ENCODE measurements around the gene PCBP2. TPM values are rescaled to one million over a fixed set of nuclear protein-coding genes. Genes with fewer than 3 reads are reported as not detected.

Gene PCBP2
- total RNA-seq, 1 experiment from 2014 or later, result 981 TPM

DNA sequence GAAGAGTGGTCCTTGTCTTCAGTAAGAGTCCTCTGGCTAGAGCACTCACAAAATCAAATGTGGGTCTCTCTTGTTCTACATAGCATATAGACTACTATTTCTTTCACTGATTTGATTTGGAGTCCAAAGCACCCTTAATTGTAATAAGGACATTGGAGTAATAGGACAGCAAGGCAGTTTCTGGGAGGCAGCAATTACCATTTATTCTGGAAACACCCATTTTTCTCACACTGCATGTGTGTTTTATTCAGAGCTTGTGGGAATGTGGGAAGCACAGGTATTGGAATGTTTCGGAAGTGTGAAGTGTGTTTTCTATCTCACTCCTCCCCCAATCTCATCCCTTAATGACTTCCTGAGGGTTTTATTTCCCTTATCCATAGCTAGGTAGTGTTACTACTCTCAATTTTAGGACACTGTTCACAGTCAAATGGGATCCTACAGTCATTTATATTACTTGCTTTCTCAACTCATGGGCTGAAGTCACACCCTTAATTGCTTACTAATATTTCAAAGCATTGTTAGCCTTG is 20.2 kb downstream of the PCBP2 start:
- no peaks in the 10 kb centered on the region for H3K9me3 Mint-ChIP-seq
- H3K4me3 Mint-ChIP-seq, result no peak overlapping the region
- ATAC-seq (no peak), DNase-seq (ENCODE audit: low spot score) (no peak)
- peaks cover 94% of the 10 kb centered on the region for H3K36me3 Mint-ChIP-seq
- H3K27me3 Mint-ChIP-seq (ENCODE audit: low read depth), result no peaks in the 10 kb centered on the region
- H3K4me1 Mint-ChIP-seq, result peaks cover 37% of the 10 kb centered on the region
- ChIA-PET CTCF (interaction anchor here (0.9 kb wide), 1 partner anchor 9 kb away, joined by 3 read pairs; no protein-coding TSS in a partner anchor), POLR2A (interaction anchor here (0.6 kb wide), 2 partner anchors 15 to 16 kb away, joined by 3 read pairs; no protein-coding TSS in a partner anchor)
- no peak for TF ChIP-seq SP1 (CRISPR knock-in tag; conservative IDR thresholded peaks at IDR 0.05)
- no peak for TF ChIP-seq GTF2I (CRISPR knock-in tag; conservative IDR thresholded peaks at IDR 0.05)
- TF ChIP-seq, protein P1, sequence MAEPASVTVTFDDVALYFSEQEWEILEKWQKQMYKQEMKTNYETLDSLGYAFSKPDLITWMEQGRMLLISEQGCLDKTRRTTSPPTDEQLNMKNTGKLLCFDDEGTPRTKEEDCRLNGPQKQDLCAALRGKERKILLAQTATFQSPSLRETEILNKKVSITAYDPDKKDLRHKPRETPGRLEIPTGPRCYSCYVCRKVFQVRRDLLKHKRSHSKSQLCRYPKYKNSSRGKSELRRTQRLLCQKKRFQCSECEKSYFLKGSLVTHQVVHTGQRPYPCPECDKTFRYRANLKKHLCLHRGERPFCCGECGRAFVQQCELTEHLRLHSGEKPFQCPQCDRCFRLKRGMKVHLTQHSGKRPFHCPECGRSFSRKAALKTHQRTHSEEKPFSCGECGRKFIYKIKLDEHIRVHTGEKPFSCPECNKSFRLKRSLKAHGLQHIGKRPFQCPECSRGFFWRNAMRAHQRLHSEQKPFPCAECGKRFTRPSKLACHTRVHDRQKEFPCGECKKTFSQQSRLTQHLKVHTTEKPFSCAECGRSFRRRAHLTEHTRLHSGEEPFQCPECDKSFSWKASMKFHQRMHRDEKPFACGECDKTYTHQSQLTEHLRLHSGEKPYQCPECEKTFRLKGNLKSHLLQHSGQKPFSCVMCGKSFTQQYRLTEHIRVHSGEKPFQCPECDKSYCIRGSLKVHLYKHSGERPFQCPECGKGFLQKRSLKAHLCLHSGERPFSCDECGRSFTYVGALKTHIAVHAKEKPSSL (CRISPR knock-in tag; conservative IDR thresholded peaks at IDR 0.05), result 0 out of 2 replicates have a peak, but pooled peaks have one; percentile 41
- TF ChIP-seq AR (CRISPR knock-in tag; IDR thresholded peaks at IDR 0.05), result no peak
- no peak for TF ChIP-seq NFYB (CRISPR knock-in tag; conservative IDR thresholded peaks at IDR 0.05; ENCODE audit: low read depth)
- TF ChIP-seq RELA (CRISPR knock-in tag; IDR thresholded peaks at IDR 0.05; ENCODE audit: borderline replicate concordance), result no peak
- no peak for TF ChIP-seq TEAD1 (CRISPR knock-in tag; IDR thresholded peaks at IDR 0.05)
- H3K27ac Mint-ChIP-seq, result peak overlapping the region; percentile 52

- DNase-seq (ENCODE audit: low spot score) (no peak), ATAC-seq (no peak)
- TF ChIP-seq SOX15 (CRISPR knock-in tag; IDR thresholded peaks at IDR 0.05), result no peak
- TF ChIP-seq MXD4 (CRISPR knock-in tag; IDR thresholded peaks at IDR 0.05; ENCODE audit: borderline replicate concordance), result no peak
- no peak for TF ChIP-seq NR3C1 (CRISPR knock-in tag; conservative IDR thresholded peaks at IDR 0.05; ENCODE audit: low read depth)
- TF ChIP-seq JUN (CRISPR knock-in tag; IDR thresholded peaks at IDR 0.05), result no peak
- TF ChIP-seq, protein P2, sequence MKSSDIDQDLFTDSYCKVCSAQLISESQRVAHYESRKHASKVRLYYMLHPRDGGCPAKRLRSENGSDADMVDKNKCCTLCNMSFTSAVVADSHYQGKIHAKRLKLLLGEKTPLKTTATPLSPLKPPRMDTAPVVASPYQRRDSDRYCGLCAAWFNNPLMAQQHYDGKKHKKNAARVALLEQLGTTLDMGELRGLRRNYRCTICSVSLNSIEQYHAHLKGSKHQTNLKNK (CRISPR knock-in tag; IDR thresholded peaks at IDR 0.05), result no peak
- TF ChIP-seq NFE2L1 (CRISPR knock-in tag; IDR thresholded peaks at IDR 0.05), result no peak
- TF ChIP-seq, protein P3, sequence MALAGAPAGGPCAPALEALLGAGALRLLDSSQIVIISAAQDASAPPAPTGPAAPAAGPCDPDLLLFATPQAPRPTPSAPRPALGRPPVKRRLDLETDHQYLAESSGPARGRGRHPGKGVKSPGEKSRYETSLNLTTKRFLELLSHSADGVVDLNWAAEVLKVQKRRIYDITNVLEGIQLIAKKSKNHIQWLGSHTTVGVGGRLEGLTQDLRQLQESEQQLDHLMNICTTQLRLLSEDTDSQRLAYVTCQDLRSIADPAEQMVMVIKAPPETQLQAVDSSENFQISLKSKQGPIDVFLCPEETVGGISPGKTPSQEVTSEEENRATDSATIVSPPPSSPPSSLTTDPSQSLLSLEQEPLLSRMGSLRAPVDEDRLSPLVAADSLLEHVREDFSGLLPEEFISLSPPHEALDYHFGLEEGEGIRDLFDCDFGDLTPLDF (CRISPR knock-in tag; IDR thresholded peaks at IDR 0.05), result no peak
- TF ChIP-seq, protein P4, sequence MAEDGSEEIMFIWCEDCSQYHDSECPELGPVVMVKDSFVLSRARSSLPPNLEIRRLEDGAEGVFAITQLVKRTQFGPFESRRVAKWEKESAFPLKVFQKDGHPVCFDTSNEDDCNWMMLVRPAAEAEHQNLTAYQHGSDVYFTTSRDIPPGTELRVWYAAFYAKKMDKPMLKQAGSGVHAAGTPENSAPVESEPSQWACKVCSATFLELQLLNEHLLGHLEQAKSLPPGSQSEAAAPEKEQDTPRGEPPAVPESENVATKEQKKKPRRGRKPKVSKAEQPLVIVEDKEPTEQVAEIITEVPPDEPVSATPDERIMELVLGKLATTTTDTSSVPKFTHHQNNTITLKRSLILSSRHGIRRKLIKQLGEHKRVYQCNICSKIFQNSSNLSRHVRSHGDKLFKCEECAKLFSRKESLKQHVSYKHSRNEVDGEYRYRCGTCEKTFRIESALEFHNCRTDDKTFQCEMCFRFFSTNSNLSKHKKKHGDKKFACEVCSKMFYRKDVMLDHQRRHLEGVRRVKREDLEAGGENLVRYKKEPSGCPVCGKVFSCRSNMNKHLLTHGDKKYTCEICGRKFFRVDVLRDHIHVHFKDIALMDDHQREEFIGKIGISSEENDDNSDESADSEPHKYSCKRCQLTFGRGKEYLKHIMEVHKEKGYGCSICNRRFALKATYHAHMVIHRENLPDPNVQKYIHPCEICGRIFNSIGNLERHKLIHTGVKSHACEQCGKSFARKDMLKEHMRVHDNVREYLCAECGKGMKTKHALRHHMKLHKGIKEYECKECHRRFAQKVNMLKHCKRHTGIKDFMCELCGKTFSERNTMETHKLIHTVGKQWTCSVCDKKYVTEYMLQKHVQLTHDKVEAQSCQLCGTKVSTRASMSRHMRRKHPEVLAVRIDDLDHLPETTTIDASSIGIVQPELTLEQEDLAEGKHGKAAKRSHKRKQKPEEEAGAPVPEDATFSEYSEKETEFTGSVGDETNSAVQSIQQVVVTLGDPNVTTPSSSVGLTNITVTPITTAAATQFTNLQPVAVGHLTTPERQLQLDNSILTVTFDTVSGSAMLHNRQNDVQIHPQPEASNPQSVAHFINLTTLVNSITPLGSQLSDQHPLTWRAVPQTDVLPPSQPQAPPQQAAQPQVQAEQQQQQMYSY (CRISPR knock-in tag; IDR thresholded peaks at IDR 0.05), result no peak
- no peak for TF ChIP-seq ZNF512 (CRISPR knock-in tag; IDR thresholded peaks at IDR 0.05; ENCODE audit: borderline replicate concordance)
- ChIA-PET POLR2A (interaction anchor here (1.4 kb wide), 1 partner anchor 15 kb away, joined by 4 read pairs; no protein-coding TSS in a partner anchor), CTCF (interaction anchor here (1.1 to 2.0 kb wide), 3 partner anchors 8 to 34 kb away, joined by 3 to 8 read pairs (median 7); partner anchors contain the start of gene TARBP2)
- Mint-ChIP-seq H3K27ac (peak overlapping the region; percentile 22), H3K36me3 (peaks cover 89% of the 10 kb centered on the region), H3K9me3 (no peaks in the 10 kb centered on the region), H3K4me1 (peaks cover 38% of the 10 kb centered on the region), H3K4me3 (no peak overlapping the region), H3K27me3 (ENCODE audit: low read depth) (no peaks in the 10 kb centered on the region)
Measured at GRCh38 chr12:53474077-53474476, 22.2 kb downstream of the PCBP2 start.
